K562 (cell line): Measurements from ENCODE around the gene FAM222A. TPM values are rescaled to one million over a fixed set of nuclear protein-coding genes. Genes with fewer than 3 reads are reported as not detected.

Experiments
- ATAC-seq: fragments of 200-7000 bp; cut with Tn5 transposase; 3 replicates; pipeline ENCODE4 v1.9.1; 2020; ENCODE audit warnings: moderate library complexity
- BruUV-seq: library from RNA; stranded (reverse); fragments of 400-500 nt; replicated peaks from 2 replicates; lab custom pipeline; 2021; lab: Mats Ljungman, UMichigan
- CTCF ChIA-PET: fragments of 300-600 bp; formaldehyde crosslinking; extraction: SDS; loops from one replicate; lab custom pipeline; 2021; ENCODE audit warnings: low intra/inter-chr PET ratio; lab: Yijun Ruan, JAX
- POLR2A ChIA-PET: fragments of 300-600, 350-650 bp; sonication (Branson Sonifier 250); formaldehyde crosslinking; extraction: SDS; loops from one replicate; lab custom pipeline; 2021; ENCODE audit warnings: antibody characterized with exemption, inconsistent platforms; lab: Yijun Ruan, JAX
- DNase-seq, 4 experiments: peaks; one replicate each; pipeline versions ENCODE4 v3.0.0 to v3.0.0-alpha.2; 2011 to 2018; ENCODE audit warnings: low spot score in 3 of 4, mixed read lengths in 3 of 4; ENCODE audit errors: extremely low read depth in 1 of 4
- FAIRE-seq: peaks from 2 replicates; lab custom pipeline; 2011; peaks lifted over from hg19 to GRCh38; lab: Jason Lieb, UNC
- H2AFZ ChIP-seq: 2 replicates; pipeline ENCODE4 v1.6.0; 2011; ENCODE audit warnings: low read depth, low read length, control low read depth, inconsistent platforms
- H3K27ac ChIP-seq: fragments of 200-600 bp; 3 replicates; pipeline ENCODE4 v1.8.0; 2011; ENCODE audit warnings: low read depth, mild to moderate bottlenecking, control low read depth, inconsistent platforms, low read length, moderate library complexity, mixed read lengths; ENCODE audit errors: extremely low read depth
- H3K27me3 ChIP-seq, 2 experiments: fragments of 300-600 bp in 1 of 2; 2 replicates in 1 of 2; 3 replicates in 1 of 2; pipeline versions ENCODE4 v1.6.0 to v1.8.0; 2011; ENCODE audit warnings: inconsistent platforms in 2 of 2, low read length in 2 of 2, mild to moderate bottlenecking in 1 of 2, mixed read lengths in 1 of 2, moderate library complexity in 1 of 2; ENCODE audit not compliant: control insufficient read depth in 2 of 2, insufficient read depth in 2 of 2
- H3K36me3 ChIP-seq: fragments of 300-600 bp; 3 replicates; pipeline ENCODE4 v1.8.0; 2011; ENCODE audit warnings: mild to moderate bottlenecking, low read length, inconsistent platforms; ENCODE audit not compliant: control insufficient read depth, insufficient read depth
- H3K4me1 ChIP-seq, 2 experiments: fragments of 200-600 bp in 1 of 2; replicated peaks in 1 of 2; 2 replicates in 1 of 2; 3 replicates in 1 of 2; pipeline versions ENCODE4 v1.5.1 to v1.8.0; 2011; ENCODE audit warnings: inconsistent platforms in 2 of 2, low read length in 2 of 2, mild to moderate bottlenecking in 1 of 2, mixed read lengths in 1 of 2, moderate library complexity in 1 of 2; ENCODE audit not compliant: control insufficient read depth in 2 of 2, insufficient read depth in 2 of 2
- H3K4me2 ChIP-seq: 2 replicates; pipeline ENCODE4 v1.6.1; 2011; ENCODE audit warnings: low read length, control low read depth, inconsistent platforms, mixed read lengths; ENCODE audit not compliant: insufficient read depth
- H3K4me3 ChIP-seq: fragments of 200-600 bp; sonication (generic), shearing (Covaris generic); 2 replicates; pipeline ENCODE4 v1.5.1; 2016; ENCODE audit warnings: control low read depth, inconsistent platforms
- H3K79me2 ChIP-seq: fragments of 200-600 bp; 3 replicates; pipeline ENCODE4 v1.8.0; 2011; ENCODE audit warnings: low read length, inconsistent platforms; ENCODE audit not compliant: control insufficient read depth, insufficient read depth
- H3K9ac ChIP-seq, 2 experiments: 2 replicates each; pipeline versions ENCODE4 v1.6.0 to v1.6.1; 2011; ENCODE audit warnings: low read depth in 2 of 2, low read length in 2 of 2, control low read depth in 1 of 2, inconsistent platforms in 1 of 2, mild to moderate bottlenecking in 1 of 2, mixed read lengths in 1 of 2; ENCODE audit not compliant: insufficient read depth in 1 of 2
- H3K9me1 ChIP-seq: one replicate; pipeline ENCODE4 v1.6.0; 2011; ENCODE audit warnings: inconsistent platforms, mild to moderate bottlenecking, low read length, moderate library complexity; ENCODE audit not compliant: control insufficient read depth, insufficient read depth
- H3K9me3 ChIP-seq: replicated peaks from 2 replicates; pipeline ENCODE4 v1.5.1; 2011; ENCODE audit warnings: low read depth, low read length, inconsistent platforms; ENCODE audit not compliant: control insufficient read depth, insufficient read depth
- H4K20me1 ChIP-seq: replicated peaks from 2 replicates; pipeline ENCODE4 v1.6.1; 2011; ENCODE audit warnings: low read length, inconsistent platforms, mixed read lengths; ENCODE audit not compliant: control insufficient read depth, insufficient read depth
- CBX5 ChIP-seq: IDR thresholded peaks from 2 replicates; pipeline ENCODE4 v1.6.1; 2014; ENCODE audit warnings: low read depth, borderline replicate concordance
- E2F4 ChIP-seq: sonication (generic); formaldehyde crosslinking; IDR thresholded peaks from 2 replicates; pipeline ENCODE4 v1.8.0; 2022; ENCODE audit warnings: mild to moderate bottlenecking, low read depth, missing genetic modification reagents
- ESRRA ChIP-seq: fragments of 450-650 bp; IDR thresholded peaks from 2 replicates; pipeline ENCODE4 v1.6.1; 2014; ENCODE audit warnings: low read depth, mild to moderate bottlenecking, moderate library complexity, borderline replicate concordance
- HNRNPK ChIP-seq: fragments of 200-400 bp; formaldehyde crosslinking; IDR thresholded peaks from one replicate; pipeline ENCODE4 v1.6.1; 2018; ENCODE audit warnings: mild to moderate bottlenecking, low read depth, low read length; ENCODE audit not compliant: poor library complexity, severe bottlenecking
- KLF6 ChIP-seq: fragments of 250-450 bp; sonication (Bioruptor Pico); IDR thresholded peaks from 2 replicates; pipeline ENCODE4 v1.4.0; 2020; ENCODE audit warnings: mild to moderate bottlenecking, moderate library complexity, borderline replicate concordance
- MCM2 ChIP-seq: fragments of 450-650 bp; IDR thresholded peaks from 2 replicates; pipeline ENCODE4 v1.6.1; 2017; ENCODE audit warnings: low read depth, mild to moderate bottlenecking
- NFXL1 ChIP-seq: fragments of 450-650 bp; formaldehyde crosslinking; IDR thresholded peaks from 2 replicates; pipeline ENCODE4 v1.4.0; 2021; ENCODE audit warnings: mild to moderate bottlenecking
- NRF1 ChIP-seq, 2 experiments: fragments of 450-650 bp; IDR thresholded peaks in 1 of 2; conservative IDR thresholded peaks in 1 of 2; 2 replicates each; pipeline ENCODE4 v1.6.1; 2014; ENCODE audit warnings: mild to moderate bottlenecking in 2 of 2
- PHB2 ChIP-seq: fragments of 450-650 bp; IDR thresholded peaks from 2 replicates; pipeline ENCODE4 v1.6.1; 2017; ENCODE audit warnings: low read depth
- SREBF2 ChIP-seq: sonication (generic); formaldehyde crosslinking; IDR thresholded peaks from 2 replicates; pipeline ENCODE4 v1.4.0; 2020; ENCODE audit warnings: mild to moderate bottlenecking, missing genetic modification reagents
- SRSF3 ChIP-seq: fragments of 200-400 bp; formaldehyde crosslinking; IDR thresholded peaks from 2 replicates; pipeline ENCODE4 v1.6.1; 2016; ENCODE audit warnings: mild to moderate bottlenecking, low read length, moderate library complexity; ENCODE audit not compliant: insufficient read depth
- ZNF212 ChIP-seq: fragments of 450-650 bp; formaldehyde crosslinking; IDR thresholded peaks from 2 replicates; pipeline ENCODE4 v1.4.0; 2020; ENCODE audit warnings: mild to moderate bottlenecking
- WGBS: fragments of 100-300 bp; shearing (Covaris generic); methylation state at CpG from one replicate; pipeline ENCODE4 v1.1.6; 2016; ENCODE audit warnings: low coverage, mixed read lengths; ENCODE audit not compliant: insufficient coverage; ENCODE audit errors: missing lambda C conversion rate; 5-methylcytosine and 5-hydroxymethylcytosine counted together
- in situ Hi-C: fragments of 300-500 bp; cut with MboI; formaldehyde crosslinking; loops from 4 replicates; pipeline ENCODE4 v1.15.0; 2018; ENCODE audit warnings: inconsistent platforms, mixed read lengths
- intact Hi-C: fragments of 100-400 bp; cut with micrococcal nuclease; formaldehyde crosslinking; loops from 2 replicates; pipeline ENCODE4 v1.14.2; 2022
- polyA plus RNA-seq, 8 experiments: library from polyadenylated mRNA; depleted of rRNA in 4 of 8; stranded (reverse) in 5 of 8; unstranded in 3 of 8; fragments of >200 nt; fragmentation: Nextera tagmentation in 2 of 8; fragmentation: Illumina TruSeq in 1 of 8; extraction: Ambion mirVana in 2 of 8; extraction: Trizol in 1 of 8; gene quantifications; 2 replicates each; pipeline versions ENCODE4 v1.2.1 to v1.2.3, GENCODE V29; 2011 to 2014; ENCODE audit warnings: inconsistent platforms in 1 of 8, missing spikeins in 1 of 8
- total RNA-seq, 7 experiments: library from RNA; depleted of rRNA in 6 of 7; stranded (reverse); fragments of >200 nt in 6 of 7; fragmentation: Illumina TruSeq in 2 of 7; extraction: Trizol in 2 of 7; gene quantifications; 2 replicates each; pipeline versions ENCODE4 v1.2.1 to v1.2.3, GENCODE V29; 2011 to 2021; ENCODE audit warnings: low replicate concordance in 1 of 7
- TF ChIP-seq, protein P1 (sequence below), 2 experiments: fragments of 450-650 bp in 1 of 2; sonication (generic) in 1 of 2; formaldehyde crosslinking in 1 of 2; IDR thresholded peaks; 2 replicates each; pipeline versions ENCODE4 v1.7.1 to v1.9.0; 2016 to 2022; ENCODE audit warnings: inconsistent platforms in 1 of 2, mild to moderate bottlenecking in 1 of 2, missing genetic modification reagents in 1 of 2

FAM222A gene
- total and polyA plus RNA-seq, 9 of the 15 experiments (the other 6 are each of a cell fraction or from before 2014, with no cell fraction given), result 0.03 to 0.36 (median 0.12) TPM; not detected in 1

GRCh38 chr12:109783965-109784244 is 70.3 kb downstream of the FAM222A start:
- Histone ChIP-seq H3K9ac (no peak overlapping the region), H3K4me1 (peaks cover 0 to 4% of the 10 kb centered on the region in 2 experiments; a peak in 1 of 5 replicates), H3K4me2 (no peak overlapping the region), H2AFZ (no peak overlapping the region), H3K9me3 (0 out of 2 replicates have a peak, but pooled peaks cover 3% of the 10 kb centered on the region), H3K27me3 (peaks cover 16 to 54% of the 10 kb centered on the region in 2 experiments), H3K79me2 (no peaks in the 10 kb centered on the region), H3K36me3 (no peaks in the 10 kb centered on the region), H3K4me3 (no peak overlapping the region), H3K27ac (no peak overlapping the region), H4K20me1 (no peaks in the 10 kb centered on the region), H3K9me1 (no peaks in the 10 kb centered on the region)
- ChIA-PET CTCF (no interaction called here), POLR2A (interaction anchor here (0.7 kb wide), 1 partner anchor 323 kb away, joined by 5 read pairs; no protein-coding TSS in a partner anchor)
- in situ Hi-C loops, result no loop called here
- WGBS, result 0% methylated on average over 6 of the region's 8 CpGs
- BruUV-seq, result no TSS peak
- FAIRE-seq (no peak), DNase-seq (no peak), ATAC-seq (no peak)
- intact Hi-C loops, result no loop called here
- TF ChIP-seq HNRNPK, result no peak
- TF ChIP-seq E2F4 (CRISPR knock-in tag), result no peak
- no peak for TF ChIP-seq NRF1 (conservative IDR thresholded peaks at IDR 0.05 in 1 of 2, IDR thresholded peaks at IDR 0.05 in 1 of 2)
- no peak for TF ChIP-seq CBX5
- TF ChIP-seq NFXL1 (CRISPR knock-in tag), result no peak
- no peak for TF ChIP-seq PHB2
- no peak for TF ChIP-seq KLF6 (CRISPR knock-in tag)
- TF ChIP-seq, protein P1, sequence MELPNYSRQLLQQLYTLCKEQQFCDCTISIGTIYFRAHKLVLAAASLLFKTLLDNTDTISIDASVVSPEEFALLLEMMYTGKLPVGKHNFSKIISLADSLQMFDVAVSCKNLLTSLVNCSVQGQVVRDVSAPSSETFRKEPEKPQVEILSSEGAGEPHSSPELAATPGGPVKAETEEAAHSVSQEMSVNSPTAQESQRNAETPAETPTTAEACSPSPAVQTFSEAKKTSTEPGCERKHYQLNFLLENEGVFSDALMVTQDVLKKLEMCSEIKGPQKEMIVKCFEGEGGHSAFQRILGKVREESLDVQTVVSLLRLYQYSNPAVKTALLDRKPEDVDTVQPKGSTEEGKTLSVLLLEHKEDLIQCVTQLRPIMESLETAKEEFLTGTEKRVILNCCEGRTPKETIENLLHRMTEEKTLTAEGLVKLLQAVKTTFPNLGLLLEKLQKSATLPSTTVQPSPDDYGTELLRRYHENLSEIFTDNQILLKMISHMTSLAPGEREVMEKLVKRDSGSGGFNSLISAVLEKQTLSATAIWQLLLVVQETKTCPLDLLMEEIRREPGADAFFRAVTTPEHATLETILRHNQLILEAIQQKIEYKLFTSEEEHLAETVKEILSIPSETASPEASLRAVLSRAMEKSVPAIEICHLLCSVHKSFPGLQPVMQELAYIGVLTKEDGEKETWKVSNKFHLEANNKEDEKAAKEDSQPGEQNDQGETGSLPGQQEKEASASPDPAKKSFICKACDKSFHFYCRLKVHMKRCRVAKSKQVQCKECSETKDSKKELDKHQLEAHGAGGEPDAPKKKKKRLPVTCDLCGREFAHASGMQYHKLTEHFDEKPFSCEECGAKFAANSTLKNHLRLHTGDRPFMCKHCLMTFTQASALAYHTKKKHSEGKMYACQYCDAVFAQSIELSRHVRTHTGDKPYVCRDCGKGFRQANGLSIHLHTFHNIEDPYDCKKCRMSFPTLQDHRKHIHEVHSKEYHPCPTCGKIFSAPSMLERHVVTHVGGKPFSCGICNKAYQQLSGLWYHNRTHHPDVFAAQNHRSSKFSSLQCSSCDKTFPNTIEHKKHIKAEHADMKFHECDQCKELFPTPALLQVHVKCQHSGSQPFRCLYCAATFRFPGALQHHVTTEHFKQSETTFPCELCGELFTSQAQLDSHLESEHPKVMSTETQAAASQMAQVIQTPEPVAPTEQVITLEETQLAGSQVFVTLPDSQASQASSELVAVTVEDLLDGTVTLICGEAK (IDR thresholded peaks at IDR 0.05), result no peak
- TF ChIP-seq, protein P1 (CRISPR knock-in tag; IDR thresholded peaks at IDR 0.05), result no peak
- no peak for TF ChIP-seq ZNF212 (CRISPR knock-in tag)
- TF ChIP-seq MCM2, result no peak
- TF ChIP-seq SREBF2 (CRISPR knock-in tag), result no peak
- TF ChIP-seq SRSF3, result no peak
- TF ChIP-seq ESRRA, result no peak
